Thoracic aorta (tissue), 2 donors: Measurements from ENCODE around the gene ZNF319. TPM values are rescaled to one million over a fixed set of nuclear protein-coding genes. Genes with fewer than 3 reads are reported as not detected.

ENCODE experiments used
- ATAC-seq: fragments of 150-250 bp; one replicate; pipeline ENCODE4 v1.8.0; 2017; ENCODE audit warnings: low read depth; ENCODE audit not compliant: insufficient number of reproducible peaks, low FRiP score
- DNase-seq: peaks from one replicate; pipeline ENCODE4 v3.0.0-alpha.2; 2020; ENCODE audit warnings: low spot score
- H3K27ac ChIP-seq, 2 donors: fragments of 200-600 bp; sonication (generic); 1 replicate in 1 of 2; 2 replicates in 1 of 2; pipeline ENCODE4 v1.5.1; 2016; ENCODE audit warnings: mild to moderate bottlenecking in 2 of 2, moderate library complexity in 2 of 2
- H3K27me3 ChIP-seq: fragments of 200-600 bp; sonication (generic); replicated peaks from 2 replicates; pipeline ENCODE4 v1.6.0; 2016; ENCODE audit warnings: mild to moderate bottlenecking; ENCODE audit not compliant: insufficient read depth
- H3K36me3 ChIP-seq: fragments of 200-600 bp; sonication (generic); one replicate; pipeline ENCODE4 v1.5.1; 2016
- H3K4me1 ChIP-seq, 2 donors: fragments of 200-600 bp; sonication (generic); 1 replicate in 1 of 2; 2 replicates in 1 of 2; pipeline versions ENCODE4 v1.5.1 to v1.6.0; 2016; ENCODE audit warnings: low read depth in 2 of 2, mild to moderate bottlenecking in 1 of 2; ENCODE audit not compliant: control insufficient read depth in 1 of 2
- H3K4me3 ChIP-seq: fragments of 200-600 bp; sonication (generic); 2 replicates; pipeline ENCODE4 v1.5.1; 2016; ENCODE audit warnings: mild to moderate bottlenecking
- H3K9me3 ChIP-seq: fragments of 200-600 bp; sonication (generic); 2 replicates; pipeline ENCODE4 v1.5.1; 2016
- CTCF ChIP-seq: fragments of 200-600 bp; sonication (generic); IDR thresholded peaks from one replicate; pipeline ENCODE4 v1.5.1; 2019; ENCODE audit warnings: antibody characterized with exemption
- total RNA-seq, 2 donors: library from RNA; depleted of rRNA; stranded (reverse); fragments of >200 nt; gene quantifications; one replicate each; pipeline versions ENCODE4 v1.1.0 to v1.2.3, GENCODE V29; 2016

The ZNF319 gene
- total RNA-seq, 2 donors from 2014 or later = 6.0 to 13.8 TPM

- Histone ChIP-seq H3K4me1 (no peaks in the 10 kb centered on the region), H3K4me3 (no peak overlapping the region), H3K36me3 (no peaks in the 10 kb centered on the region), H3K9me3 (no peaks in the 10 kb centered on the region), H3K27ac (no peak overlapping the region), H3K27me3 (no peaks in the 10 kb centered on the region)
- DNase-seq = no peak
- no peak for ATAC-seq
- no peak for TF ChIP-seq CTCF
Observed at GRCh38 chr16:57951204-57951960, 49.1 kb downstream of the ZNF319 start.

GRCh38 chr16:57950382-57950781 is 50.1 kb downstream of the ZNF319 start:
- H3K27me3 ChIP-seq = no peaks in the 10 kb centered on the region
- DNase-seq (no peak), ATAC-seq (no peak)
- no peaks in the 10 kb centered on the region for H3K4me1 ChIP-seq
- TF ChIP-seq CTCF = no peak
- H3K36me3 ChIP-seq = no peaks in the 10 kb centered on the region
- H3K27ac ChIP-seq = no peak overlapping the region
- H3K4me3 ChIP-seq = no peak overlapping the region
- H3K9me3 ChIP-seq = no peaks in the 10 kb centered on the region

- Histone ChIP-seq H3K4me3 (no peak overlapping the region), H3K36me3 (no peaks in the 10 kb centered on the region), H3K9me3 (no peaks in the 10 kb centered on the region), H3K27me3 (no peaks in the 10 kb centered on the region), H3K27ac (no peak overlapping the region), H3K4me1 (no peaks in the 10 kb centered on the region)
- no peak for DNase-seq
- TF ChIP-seq CTCF = no peak
- ATAC-seq = no peak
Observed at GRCh38 chr16:57949595-57950238, 50.8 kb downstream of the ZNF319 start.

GRCh38 chr16:57949013-57949412 is 51.5 kb downstream of the ZNF319 start:
- Histone ChIP-seq H3K4me3 (no peak overlapping the region), H3K36me3 (no peaks in the 10 kb centered on the region), H3K27me3 (no peaks in the 10 kb centered on the region), H3K4me1 (no peaks in the 10 kb centered on the region), H3K27ac (no peak overlapping the region), H3K9me3 (no peaks in the 10 kb centered on the region)
- TF ChIP-seq CTCF = no peak
- no peak for ATAC-seq
- no peak for DNase-seq

- Histone ChIP-seq H3K4me1 (no peaks in the 10 kb centered on the region), H3K27ac (no peak overlapping the region), H3K9me3 (no peaks in the 10 kb centered on the region), H3K4me3 (no peak overlapping the region), H3K36me3 (no peaks in the 10 kb centered on the region), H3K27me3 (no peaks in the 10 kb centered on the region)
- DNase-seq (no peak), ATAC-seq (no peak)
- TF ChIP-seq CTCF = no peak
Observed at GRCh38 chr16:57948027-57948426, 52.4 kb downstream of the ZNF319 start.
